Mucosa of descending colon (tissue), 3 donors: Measurements from ENCODE around the gene ZNF33B. TPM values are rescaled to one million over a fixed set of nuclear protein-coding genes. Genes with fewer than 3 reads are reported as not detected.

Experiments
- ATAC-seq: fragments of 200-7000 bp; cut with Tn5 transposase; one replicate; pipeline ENCODE4 v1.9.1; 2020; ENCODE audit warnings: mild to moderate bottlenecking, moderate library complexity
- DNase-seq, 3 donors: peaks; one replicate each; pipeline ENCODE4 v3.0.0-alpha.2; 2020
- H3K36me3 ChIP-seq: fragments of 200-600 bp; one replicate; pipeline ENCODE4 v1.8.0; 2021; ENCODE audit warnings: low read depth, mild to moderate bottlenecking
- H3K4me1 ChIP-seq: fragments of 200-600 bp; one replicate; pipeline ENCODE4 v1.8.0; 2021; ENCODE audit warnings: low read depth, mild to moderate bottlenecking
- H3K4me3 ChIP-seq: fragments of 200-600 bp; one replicate; pipeline ENCODE4 v1.8.0; 2021; ENCODE audit warnings: mild to moderate bottlenecking
- H3K9me3 ChIP-seq: fragments of 200-600 bp; one replicate; pipeline ENCODE4 v1.8.0; 2021; ENCODE audit warnings: mild to moderate bottlenecking
- intact Hi-C, 2 donors: fragments of 100-400 bp; cut with DNase I in 1 of 2; cut with micrococcal nuclease in 1 of 2; formaldehyde crosslinking; loops; one replicate each; pipeline versions ENCODE4 v1.11.0 to v1.11.1; 2022; cut with DNase I, micrococcal nuclease
- total RNA-seq, 3 donors: library from RNA; stranded (reverse); fragmentation: NEBNext Ultra II Directional in 2 of 3; extraction: Animal tissue kit (Norgen Biotek cat#: 25700) in 2 of 3; gene quantifications; one replicate each; pipeline versions ENCODE4 v1.2.1 to v1.2.4, GENCODE V29; 2021 to 2023
- TF ChIP-seq, protein P1 (sequence below): fragments of 200-600 bp; IDR thresholded peaks from one replicate; pipeline ENCODE4 v1.8.0; 2022; ENCODE audit warnings: antibody characterized with exemption, mild to moderate bottlenecking
- donor health status: DM: no; HTN: no; CAD: no; lungs with moderate emphysema.
- donor health status: DM: no; HTN: no; CAD: no.
- donor health status: DM: no; HTN: yes; CAD: no.

ZNF33B gene
- total RNA-seq, 3 donors from 2014 or later: 22.2 to 36.7 (median 28.2) TPM

DNA sequence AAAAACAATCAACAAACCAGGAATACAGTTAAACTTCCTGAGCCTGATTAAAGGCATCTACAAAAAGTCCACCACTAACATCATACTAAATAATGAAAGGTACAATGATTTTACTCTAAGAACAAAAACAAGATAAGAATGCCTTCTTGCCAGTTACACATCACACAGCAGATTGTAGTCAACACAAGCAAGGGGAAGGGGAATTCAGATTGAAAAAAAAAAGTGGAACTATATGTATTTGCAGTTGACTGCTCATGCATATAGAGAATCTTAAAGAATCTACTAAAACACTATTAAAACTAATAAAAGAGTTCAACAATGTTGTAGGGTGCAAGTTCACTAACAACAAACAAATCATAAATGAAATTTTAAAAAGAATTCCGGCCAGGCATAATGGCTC is 28.5 kb downstream of the ZNF33B start:
- DNase-seq (no peak), ATAC-seq (no peak)
- Histone ChIP-seq H3K36me3 (no peaks in the 10 kb centered on the region), H3K9me3 (no peaks in the 10 kb centered on the region), H3K4me3 (no peak overlapping the region), H3K4me1 (no peaks in the 10 kb centered on the region)
- TF ChIP-seq, protein P1, sequence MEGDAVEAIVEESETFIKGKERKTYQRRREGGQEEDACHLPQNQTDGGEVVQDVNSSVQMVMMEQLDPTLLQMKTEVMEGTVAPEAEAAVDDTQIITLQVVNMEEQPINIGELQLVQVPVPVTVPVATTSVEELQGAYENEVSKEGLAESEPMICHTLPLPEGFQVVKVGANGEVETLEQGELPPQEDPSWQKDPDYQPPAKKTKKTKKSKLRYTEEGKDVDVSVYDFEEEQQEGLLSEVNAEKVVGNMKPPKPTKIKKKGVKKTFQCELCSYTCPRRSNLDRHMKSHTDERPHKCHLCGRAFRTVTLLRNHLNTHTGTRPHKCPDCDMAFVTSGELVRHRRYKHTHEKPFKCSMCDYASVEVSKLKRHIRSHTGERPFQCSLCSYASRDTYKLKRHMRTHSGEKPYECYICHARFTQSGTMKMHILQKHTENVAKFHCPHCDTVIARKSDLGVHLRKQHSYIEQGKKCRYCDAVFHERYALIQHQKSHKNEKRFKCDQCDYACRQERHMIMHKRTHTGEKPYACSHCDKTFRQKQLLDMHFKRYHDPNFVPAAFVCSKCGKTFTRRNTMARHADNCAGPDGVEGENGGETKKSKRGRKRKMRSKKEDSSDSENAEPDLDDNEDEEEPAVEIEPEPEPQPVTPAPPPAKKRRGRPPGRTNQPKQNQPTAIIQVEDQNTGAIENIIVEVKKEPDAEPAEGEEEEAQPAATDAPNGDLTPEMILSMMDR: no peak
- intact Hi-C loops: no loop called here

GRCh38 chr10:42598249-42598873 is 40.0 kb downstream of the ZNF33B start:
- H3K36me3 ChIP-seq: peaks cover 4% of the 10 kb centered on the region
- H3K4me3 ChIP-seq: no peak overlapping the region
- no peak for ATAC-seq
- no peaks in the 10 kb centered on the region for H3K4me1 ChIP-seq
- TF ChIP-seq, protein P1: no peak
- H3K9me3 ChIP-seq: peaks cover 37% of the 10 kb centered on the region
- intact Hi-C loops: no loop called here
- DNase-seq: no peak

DNA sequence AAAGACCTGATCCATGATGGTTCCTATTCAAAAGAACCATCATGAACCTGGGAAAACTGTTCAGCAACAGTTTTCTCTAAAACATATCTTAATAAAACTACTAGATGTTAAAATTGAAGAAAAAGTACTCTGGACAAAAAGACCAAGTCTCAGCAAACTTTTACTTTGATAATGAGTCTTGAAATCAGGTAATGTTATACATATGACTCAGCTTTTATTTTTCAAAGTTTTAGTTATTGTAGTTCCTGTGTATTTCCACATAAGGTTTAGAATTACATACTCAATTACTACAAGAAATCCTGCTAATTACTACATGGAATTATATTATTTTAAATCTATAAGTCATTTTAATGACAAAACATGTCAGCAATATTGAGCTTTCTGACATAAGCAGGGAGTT is 42.2 kb downstream of the ZNF33B start:
- Histone ChIP-seq H3K4me3 (no peak overlapping the region), H3K36me3 (peaks cover 10% of the 10 kb centered on the region), H3K4me1 (no peaks in the 10 kb centered on the region), H3K9me3 (peaks cover 56% of the 10 kb centered on the region)
- ATAC-seq (no peak), DNase-seq (no peak)
- TF ChIP-seq, protein P1: no peak
- intact Hi-C loops: no loop called here

DNA sequence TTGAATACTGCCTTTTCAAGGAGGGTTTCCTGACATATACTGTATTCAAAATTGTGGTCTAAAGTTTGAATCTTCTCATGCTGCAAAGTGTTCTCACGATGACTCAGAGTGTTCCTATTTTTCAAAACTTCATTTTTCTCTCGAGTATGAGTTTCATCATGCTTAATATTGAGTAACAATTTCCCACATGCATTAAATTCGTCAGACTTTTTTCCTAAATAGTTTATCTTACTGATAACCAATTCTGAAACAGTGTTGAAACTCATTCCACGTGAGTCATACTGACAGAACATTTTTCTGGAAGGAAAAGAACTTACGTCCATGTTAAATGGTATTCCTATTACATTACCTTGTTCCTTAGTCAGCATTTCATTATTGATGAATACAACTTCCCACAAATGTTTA is 44.1 kb downstream of the ZNF33B start:
- no peak for ATAC-seq
- H3K36me3 ChIP-seq: peaks cover 10% of the 10 kb centered on the region
- no peak overlapping the region for H3K4me3 ChIP-seq

DNA sequence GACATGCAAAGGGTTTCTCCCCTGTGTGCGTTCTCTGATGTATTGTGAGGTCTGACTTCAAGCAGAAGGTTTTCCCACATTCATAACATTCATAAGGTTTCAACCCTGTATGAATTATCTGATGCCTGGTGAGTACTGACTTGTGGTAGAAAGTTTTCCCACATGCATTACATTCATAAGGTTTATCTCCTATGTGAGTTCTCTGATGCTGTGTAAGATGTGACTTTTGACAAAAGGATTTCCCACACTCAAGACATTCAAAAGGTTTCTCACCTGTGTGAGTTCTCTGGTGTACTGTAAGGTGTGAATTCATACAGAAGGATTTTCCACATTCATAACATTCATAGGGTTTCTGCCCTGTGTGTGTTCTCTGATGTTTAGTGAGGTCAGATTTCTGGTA is 45.1 kb downstream of the ZNF33B start:
- ATAC-seq (no peak), DNase-seq (no peak)
- TF ChIP-seq, protein P1: no peak
- Histone ChIP-seq H3K4me3 (no peak overlapping the region), H3K9me3 (peaks cover 61% of the 10 kb centered on the region), H3K4me1 (no peaks in the 10 kb centered on the region), H3K36me3 (peaks cover 10% of the 10 kb centered on the region)
- intact Hi-C loops: no loop called here

More for the DNA sequence above, 44.1 kb downstream of the ZNF33B start:
- peaks cover 61% of the 10 kb centered on the region for H3K9me3 ChIP-seq
- intact Hi-C loops: no loop called here
- H3K4me1 ChIP-seq: no peaks in the 10 kb centered on the region
- DNase-seq: no peak
- TF ChIP-seq, protein P1: no peak

DNA sequence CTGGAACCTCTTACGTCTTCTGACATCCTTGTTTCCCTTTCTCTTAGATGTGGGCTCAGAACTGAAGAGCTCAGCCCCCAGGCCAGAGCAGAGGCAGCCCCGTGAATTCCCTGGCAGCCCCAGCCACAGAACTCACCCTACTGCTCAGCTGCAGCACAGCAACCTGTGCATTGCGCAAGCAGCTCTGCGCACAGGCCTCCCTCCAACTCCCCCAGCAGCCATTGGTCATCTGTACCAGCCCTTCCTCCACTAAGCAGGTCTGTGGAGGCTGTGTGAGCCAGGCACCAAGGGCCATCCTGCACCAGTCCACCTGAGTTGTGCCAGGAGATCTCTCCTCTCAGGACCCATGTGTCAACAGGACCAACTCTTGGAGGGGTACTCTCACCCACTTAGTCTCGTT is 54.5 kb downstream of the ZNF33B start:
- TF ChIP-seq, protein P1: no peak
- no peak for DNase-seq
- Histone ChIP-seq H3K36me3 (no peaks in the 10 kb centered on the region), H3K4me1 (no peaks in the 10 kb centered on the region), H3K4me3 (no peak overlapping the region), H3K9me3 (peaks cover 6% of the 10 kb centered on the region)
- intact Hi-C loops: no loop called here
- peak; percentile 25 for ATAC-seq
